H1 (cell line): ENCODE results near the gene FARS2.

ENCODE experiments used
- BRCA1 ChIP-seq: IDR thresholded peaks from 2 replicates; pipeline ENCODE4 v1.6.1; 2012; ENCODE audit warnings: low read depth, low read length, improper control_type of control experiment
- CEBPB ChIP-seq: IDR thresholded peaks from 2 replicates; pipeline ENCODE4 v1.6.1; 2012; ENCODE audit warnings: low read depth, low read length
- CTCF ChIP-seq, 3 experiments: IDR thresholded peaks; 1 replicate in 2 of 3; 2 replicates in 1 of 3; pipeline versions ENCODE4 v1.5.1 to v1.6.1; 2011; ENCODE audit warnings: low read length in 3 of 3, mild to moderate bottlenecking in 3 of 3, inconsistent platforms in 2 of 3, low read depth in 1 of 3, moderate library complexity in 1 of 3; ENCODE audit not compliant: insufficient read depth in 1 of 3; ENCODE audit errors: control extremely low read depth in 1 of 3
- KDM5A ChIP-seq: fragments of 200-600 bp; IDR thresholded peaks from 2 replicates; pipeline ENCODE4 v1.7.1; 2012; ENCODE audit warnings: mild to moderate bottlenecking, low read length, inconsistent platforms, mixed read lengths
- NRF1 ChIP-seq: IDR thresholded peaks from 2 replicates; pipeline ENCODE4 v1.6.1; 2011; ENCODE audit warnings: mild to moderate bottlenecking, low read depth, low read length, improper control_type of control experiment
- POLR2A ChIP-seq, 2 experiments: IDR thresholded peaks; 1 replicate in 1 of 2; 2 replicates in 1 of 2; pipeline ENCODE4 v1.6.1; 2011; ENCODE audit warnings: low read depth in 2 of 2, low read length in 2 of 2, mild to moderate bottlenecking in 2 of 2; ENCODE audit errors: control extremely low read depth in 1 of 2
- RAD21 ChIP-seq, 2 experiments: IDR thresholded peaks in 1 of 2; conservative IDR thresholded peaks in 1 of 2; 2 replicates each; pipeline ENCODE4 v1.6.1; 2011; ENCODE audit warnings: low read depth in 2 of 2, low read length in 2 of 2, improper control_type of control experiment in 1 of 2, inconsistent platforms in 1 of 2, mild to moderate bottlenecking in 1 of 2, moderate library complexity in 1 of 2
- RNF2 ChIP-seq: fragments of 200-900, 300-1000 bp; sonication (generic); IDR thresholded peaks from 2 replicates; pipeline ENCODE4 v1.7.1; 2016; ENCODE audit warnings: borderline replicate concordance, low read depth, mild to moderate bottlenecking, antibody characterized with exemption, low read length; ENCODE audit not compliant: poor library complexity, severe bottlenecking; ENCODE audit errors: missing control alignments

- no peak for TF ChIP-seq BRCA1
- no peak for TF ChIP-seq CEBPB
- no peak for TF ChIP-seq RAD21 (IDR thresholded peaks at IDR 0.05 in 1 of 2, conservative IDR thresholded peaks at IDR 0.05 in 1 of 2; ENCODE audit: low read depth in 2 of 2, low read length in 2 of 2)
- no peak for TF ChIP-seq CTCF (IDR thresholded peaks at IDR 0.05; ENCODE audit: control extremely low read depth in 1 of 3, insufficient read depth in 1 of 3, low read depth in 1 of 3, low read length in 3 of 3)
- no peak for TF ChIP-seq NRF1
- no peak for TF ChIP-seq POLR2A (IDR thresholded peaks at IDR 0.05; ENCODE audit: control extremely low read depth in 1 of 2, low read depth in 2 of 2, low read length in 2 of 2)
- no peak for TF ChIP-seq KDM5A
- no peak for TF ChIP-seq RNF2
Measured at GRCh38 chr6:5622276-5623005, 361.1 kb downstream of the FARS2 start.
